Kidney glomerular epithelial cell (primary cell): Measurements from ENCODE around the gene CNTN5.

ENCODE experiments used
- DNase-seq: peaks from one replicate; lab custom pipeline; 2025; lab: John Stamatoyannopoulos, UW

Gene CNTN5

DNA sequence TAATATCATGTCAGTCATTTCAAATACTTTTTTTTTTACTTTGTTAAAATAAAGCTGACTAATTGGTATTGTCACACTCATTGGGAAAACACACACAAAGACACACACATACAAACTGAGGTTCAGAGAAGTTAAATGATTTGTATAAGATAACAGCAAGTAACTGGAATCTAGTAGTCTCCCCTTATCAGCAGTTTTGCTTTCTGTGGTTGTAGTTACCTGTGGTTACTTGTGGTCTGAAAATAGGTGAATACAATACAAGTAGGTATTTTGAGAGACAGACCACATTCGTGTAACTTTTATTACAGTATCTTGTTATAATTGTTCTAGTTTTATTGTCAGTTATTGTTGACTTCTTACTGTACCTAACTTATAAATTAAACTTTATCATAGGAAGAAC, 610.9 kb downstream of the CNTN5 start:
- DNase-seq = no peak

DNA sequence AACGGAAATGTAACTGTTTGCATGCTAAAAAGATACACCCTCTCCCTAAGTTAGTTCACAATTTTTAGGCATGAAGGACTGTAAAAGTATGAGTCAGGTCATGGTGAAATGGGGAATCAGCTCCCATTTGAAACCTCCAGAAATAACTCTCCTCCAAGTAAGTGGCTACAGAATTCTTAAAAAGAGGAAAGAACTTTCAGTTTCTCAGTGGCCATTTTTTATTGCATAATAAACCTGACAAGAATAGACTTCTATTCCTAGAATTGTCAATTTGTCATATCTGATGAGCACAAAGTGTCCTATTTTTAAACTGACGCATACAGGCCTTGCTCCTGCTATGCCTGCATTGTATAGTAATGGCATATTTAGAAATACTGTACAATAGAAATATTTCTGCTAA, 612.2 kb downstream of the CNTN5 start:
- no peak for DNase-seq

DNA sequence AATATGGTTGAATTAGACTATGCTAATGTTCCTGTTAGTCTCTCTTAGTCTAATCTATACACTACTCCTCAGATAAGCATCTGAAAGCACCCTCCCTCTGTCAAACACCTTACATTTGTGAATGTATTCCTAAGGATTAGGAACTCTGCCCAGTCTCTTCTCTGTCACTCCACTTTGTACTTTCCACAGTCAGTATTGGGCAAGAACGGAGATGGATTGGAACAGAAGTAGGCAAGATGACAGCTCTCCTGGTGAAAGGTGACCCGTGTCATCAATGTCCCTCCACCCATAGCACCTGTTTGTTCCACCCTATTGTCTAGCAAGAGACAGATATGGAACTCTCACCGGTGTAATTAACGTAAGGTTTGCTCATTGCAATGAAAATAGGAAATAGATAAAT, 613.8 kb downstream of the CNTN5 start:
- no peak for DNase-seq

DNA sequence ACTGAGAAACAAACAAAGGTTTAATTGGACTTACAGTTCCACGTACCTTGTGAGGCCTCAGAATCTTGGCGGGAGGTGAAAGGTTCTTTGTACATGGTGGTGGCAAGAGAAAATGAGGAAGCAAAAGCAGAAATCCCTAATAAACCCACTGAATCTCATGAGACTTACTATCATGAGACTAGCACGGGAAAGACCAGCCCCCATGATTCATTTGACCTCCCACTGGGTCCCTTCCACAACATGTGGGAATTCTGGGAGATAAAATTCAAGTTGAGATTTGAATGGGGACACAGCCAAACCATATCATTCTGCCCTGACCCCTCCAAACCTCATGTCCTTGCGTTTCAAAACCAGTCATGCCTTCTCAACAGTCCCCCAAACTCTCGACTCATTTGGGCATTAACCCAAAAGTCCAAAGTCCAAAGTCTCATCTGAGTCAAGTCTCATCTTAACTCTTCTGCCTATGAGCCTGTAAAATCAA, 617.4 kb downstream of the CNTN5 start:
- DNase-seq = no peak

DNA sequence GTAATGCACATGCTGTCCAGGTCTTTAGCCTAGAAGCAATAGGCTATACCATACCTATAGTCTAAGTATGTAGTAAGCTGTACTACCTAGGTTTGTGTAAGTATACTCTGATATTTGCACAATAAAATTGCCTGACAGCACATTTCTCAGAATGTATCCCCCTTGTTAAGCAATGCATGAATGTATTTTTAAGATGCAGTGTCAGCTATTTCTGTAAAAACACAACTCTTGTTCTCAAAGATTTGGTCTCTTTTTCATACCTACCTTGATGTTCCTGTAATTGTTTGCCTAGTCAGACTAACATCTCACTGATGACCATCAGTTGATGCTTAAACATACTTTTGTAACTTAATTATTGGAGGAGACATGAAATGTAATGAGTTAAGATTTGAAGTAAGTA, 619.9 kb downstream of the CNTN5 start:
- no peak for DNase-seq

DNA sequence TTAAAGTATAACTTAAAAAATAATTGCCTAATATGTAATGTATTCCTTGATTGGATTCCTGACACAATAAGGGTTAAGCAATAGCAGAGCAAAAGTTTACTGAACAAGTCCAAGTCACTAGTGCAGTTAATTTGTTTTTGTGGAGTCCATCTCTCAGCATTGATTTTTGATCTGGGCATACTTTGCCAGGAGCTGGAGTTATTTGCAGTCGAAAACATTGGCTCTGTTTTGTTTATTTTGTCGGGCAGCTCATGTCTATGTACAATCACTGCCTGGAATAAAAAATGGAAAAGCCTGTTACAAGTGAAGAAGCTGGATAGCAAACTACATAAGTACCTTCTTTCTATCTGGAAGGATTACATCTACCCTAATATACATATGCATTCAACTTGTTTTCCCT, 625.2 kb downstream of the CNTN5 start:
- DNase-seq = no peak

DNA sequence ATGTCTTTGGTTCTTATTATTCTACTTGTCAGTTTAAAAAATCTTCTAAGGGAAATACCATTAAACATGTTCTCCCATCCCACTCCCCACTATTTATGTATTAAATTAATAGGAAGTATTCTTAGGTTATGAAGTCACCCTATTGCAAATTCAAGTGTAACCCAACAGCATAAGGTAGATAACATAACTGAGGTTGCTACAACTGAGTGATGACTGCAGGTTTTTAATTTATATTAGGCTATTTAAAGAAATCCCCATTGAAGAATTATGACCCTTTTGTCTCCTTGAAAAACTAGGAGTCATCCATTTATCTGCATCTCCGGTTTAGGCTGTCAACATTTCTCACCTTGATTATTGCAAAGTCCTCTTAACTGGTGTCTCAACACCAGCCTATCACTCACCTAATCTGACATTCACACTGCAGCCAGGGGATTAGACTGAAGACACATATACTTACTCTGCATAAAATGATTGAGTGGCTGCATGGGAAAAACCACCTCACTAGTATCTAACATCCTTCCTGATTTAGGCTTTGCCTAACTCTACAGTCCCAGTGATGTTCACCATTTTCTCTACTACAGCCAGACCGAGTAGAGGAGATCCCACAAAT, 649.4 kb downstream of the CNTN5 start:
- no peak for DNase-seq

DNA sequence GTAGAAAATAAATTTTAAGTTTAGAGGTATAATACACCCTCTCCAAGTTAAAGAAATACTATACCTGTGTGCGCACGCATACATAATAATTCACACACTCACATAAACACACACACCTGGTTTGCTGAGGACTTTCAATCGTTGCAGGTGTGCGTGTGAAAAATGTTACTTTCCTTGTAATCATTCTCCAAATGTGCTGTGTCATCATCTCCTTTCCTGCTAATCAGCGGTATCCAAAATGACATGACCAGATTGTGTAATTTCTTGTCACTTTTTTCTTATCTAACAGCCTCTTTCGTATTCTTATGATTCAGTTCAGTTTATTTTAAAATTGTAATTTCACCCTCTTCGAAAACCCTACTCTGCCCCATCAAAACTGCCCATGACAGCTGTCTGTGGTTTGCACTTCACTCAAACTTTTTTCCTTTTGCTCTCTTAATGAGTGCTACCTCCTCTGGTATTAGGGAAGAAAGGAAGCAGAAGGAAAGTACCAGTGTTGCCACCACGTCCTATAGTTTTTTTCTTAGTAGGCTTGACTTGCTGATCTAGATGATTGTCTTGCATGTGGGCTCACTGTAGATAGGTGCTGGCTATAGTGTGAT, 651.2 kb downstream of the CNTN5 start:
- no peak for DNase-seq

DNA sequence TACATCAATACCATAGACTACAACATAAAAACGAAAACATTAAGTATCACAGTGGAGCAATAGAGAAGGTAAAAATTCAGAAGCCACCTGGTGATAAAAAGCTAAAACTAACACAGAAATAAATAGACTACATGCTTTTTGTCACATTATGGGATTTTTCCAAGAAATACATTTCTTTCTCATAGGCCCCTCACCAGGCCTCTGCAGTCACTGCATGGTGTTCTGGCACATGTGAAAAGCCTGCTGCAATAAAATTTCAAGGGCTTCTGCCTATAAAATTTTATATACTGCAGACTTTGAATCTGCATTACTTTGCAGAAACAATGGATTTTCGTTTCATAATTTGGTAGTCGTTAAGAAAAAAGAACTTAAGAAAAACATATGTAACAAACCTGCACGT, 655.5 kb downstream of the CNTN5 start:
- no peak for DNase-seq

DNA sequence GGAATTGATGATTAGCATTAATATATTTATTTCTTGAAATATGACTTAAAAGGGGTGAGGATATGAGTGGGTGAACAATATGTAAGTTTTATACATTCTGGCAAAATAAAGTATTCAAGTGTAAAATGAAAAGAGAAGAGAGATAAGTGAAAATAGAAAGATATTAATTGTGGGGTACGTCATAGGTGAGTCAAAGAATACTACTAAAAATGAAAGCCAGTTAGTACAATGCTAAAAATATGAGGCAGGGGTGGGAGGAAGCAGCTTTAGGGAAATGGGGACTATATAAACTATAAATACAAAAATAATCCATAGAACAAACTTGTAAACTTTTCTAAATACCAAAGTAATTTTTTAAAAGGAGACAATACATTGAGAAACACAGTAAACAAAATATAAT, 661.4 kb downstream of the CNTN5 start:
- DNase-seq = no peak

DNA sequence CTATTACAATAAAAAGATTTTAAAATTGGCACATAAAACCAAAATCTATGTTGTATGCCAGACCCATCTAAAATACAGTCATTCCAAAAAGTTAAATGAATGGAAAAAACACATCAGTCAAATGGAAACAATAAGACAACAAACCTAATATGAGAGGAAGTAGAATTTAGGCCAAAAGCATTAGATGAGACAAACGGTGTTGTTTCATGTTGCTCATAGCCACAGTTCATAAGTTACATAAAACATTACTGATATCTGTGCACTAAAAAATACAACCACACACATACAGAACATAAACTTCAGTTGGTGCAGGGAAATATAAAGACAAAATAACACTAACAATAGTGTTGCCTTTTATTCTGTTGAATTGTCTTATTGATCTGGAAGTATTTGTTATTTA, 661.9 kb downstream of the CNTN5 start:
- DNase-seq = no peak

DNA sequence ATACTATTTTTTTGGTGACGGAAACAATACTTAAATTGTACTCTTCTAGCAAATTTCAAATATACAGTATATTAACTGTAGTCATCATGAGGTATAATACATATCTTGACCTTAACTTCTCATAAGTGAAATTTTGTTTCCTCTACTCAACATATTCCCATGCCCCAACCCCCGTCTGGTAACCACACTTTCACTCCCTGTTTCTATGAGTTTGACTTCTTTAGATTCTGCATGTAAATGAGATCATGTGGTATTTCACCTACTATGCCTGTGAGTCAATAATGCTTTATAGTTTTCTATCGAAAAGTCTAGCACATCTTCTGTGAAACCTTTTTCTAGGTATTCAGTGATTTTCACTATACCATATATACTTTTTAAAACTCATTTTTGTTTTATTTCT, 663.2 kb downstream of the CNTN5 start:
- no peak for DNase-seq

DNA sequence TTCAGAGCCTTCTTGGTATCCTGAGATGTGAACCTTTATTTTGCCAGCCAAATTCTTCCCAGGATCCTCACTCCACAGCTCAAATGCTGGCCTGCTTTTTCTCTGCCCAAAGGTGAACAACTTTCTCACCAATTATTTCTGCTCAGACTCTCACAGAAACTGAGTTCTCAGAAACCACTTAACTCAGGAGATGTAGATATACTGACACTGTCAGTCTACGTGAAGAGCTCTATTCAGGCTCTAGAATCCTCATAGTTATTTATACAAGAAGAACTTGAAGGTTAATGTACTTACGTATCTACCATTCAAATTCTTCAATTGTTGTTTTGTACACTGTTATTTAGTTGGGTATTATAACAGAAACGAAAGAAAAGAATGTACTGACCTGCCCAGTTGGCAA, 666.1 kb downstream of the CNTN5 start:
- DNase-seq = no peak

DNA sequence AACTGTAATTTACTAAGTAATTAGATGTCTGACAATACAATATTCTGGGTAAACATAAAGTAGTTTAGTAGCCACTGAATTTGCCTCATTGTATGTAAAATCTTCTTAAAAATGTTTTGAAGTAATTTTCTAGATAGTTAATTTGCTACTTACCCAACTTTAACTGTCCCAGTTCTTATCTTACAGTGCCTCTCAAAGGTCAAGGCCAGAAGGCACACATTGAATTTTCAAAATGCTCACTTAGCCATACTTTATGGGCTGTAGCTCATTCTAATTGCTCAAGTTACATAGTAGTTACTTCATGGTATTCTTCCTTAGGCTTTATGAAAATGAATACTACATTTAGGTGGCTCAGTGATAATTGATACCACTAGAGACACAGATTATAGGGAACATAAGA, 666.6 kb downstream of the CNTN5 start:
- no peak for DNase-seq

DNA sequence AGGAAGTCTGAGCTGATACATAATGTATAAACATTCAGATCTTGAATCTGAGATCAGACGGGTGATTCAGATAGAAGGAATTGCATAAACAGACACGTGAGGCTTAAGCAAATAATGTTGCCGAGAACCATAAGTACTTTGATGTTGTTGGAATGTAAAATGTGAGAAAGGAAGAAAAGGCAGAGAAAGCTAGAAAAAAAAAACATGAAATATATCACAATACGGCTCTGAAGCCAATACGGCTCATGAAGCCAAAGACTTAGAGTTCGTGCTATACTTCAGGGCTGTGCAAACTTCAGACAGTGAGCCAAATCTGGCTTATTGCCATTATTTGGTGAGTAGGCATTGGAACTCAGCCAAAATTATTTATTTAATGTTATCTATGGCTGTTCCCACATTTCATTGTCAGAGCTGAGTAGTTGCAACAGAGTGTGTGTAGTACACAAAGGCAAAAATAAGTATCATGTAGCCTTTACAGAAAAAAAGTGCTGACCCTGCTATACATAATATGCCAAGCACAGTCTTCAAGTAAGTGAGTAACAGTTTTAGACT, 673.3 kb downstream of the CNTN5 start:
- DNase-seq = peak; percentile 71

DNA sequence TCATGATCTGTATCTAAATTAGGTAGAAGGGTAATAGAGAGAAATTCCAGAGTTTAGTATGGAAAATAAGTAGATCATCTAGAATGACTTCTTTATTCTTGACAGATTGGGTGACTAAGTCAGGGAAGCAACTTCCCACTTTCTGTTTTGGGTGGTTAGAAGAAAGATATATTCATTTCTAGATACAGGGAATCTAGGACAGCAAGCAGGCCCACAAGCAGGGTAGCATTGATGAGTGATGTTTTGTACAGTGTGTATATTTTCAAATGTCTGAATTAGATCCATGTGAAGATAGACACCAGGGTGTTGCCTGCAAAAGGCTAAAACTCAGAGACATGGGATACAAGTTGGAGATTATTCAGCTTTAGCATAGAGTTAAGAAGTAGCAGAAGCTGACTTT, 674.4 kb downstream of the CNTN5 start:
- no peak for DNase-seq

DNA sequence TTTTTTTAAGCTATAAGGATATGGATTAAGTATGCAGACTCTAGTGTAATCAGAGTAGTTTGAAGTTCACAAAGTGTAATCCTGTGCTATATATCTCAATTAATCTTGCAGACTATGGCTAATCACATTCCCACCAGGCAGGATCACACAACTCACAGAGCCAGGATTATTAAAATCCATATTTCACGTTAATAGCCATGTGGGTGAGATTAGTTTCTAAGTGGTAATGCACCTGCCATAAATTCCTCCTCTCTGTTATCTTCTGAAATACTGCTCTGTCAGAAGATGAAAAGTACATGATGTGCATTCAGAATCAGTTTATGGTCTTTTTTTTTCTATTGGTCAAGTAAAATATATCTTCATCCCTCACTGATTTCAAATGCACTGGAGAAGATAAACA, 686.1 kb downstream of the CNTN5 start:
- DNase-seq = no peak

DNA sequence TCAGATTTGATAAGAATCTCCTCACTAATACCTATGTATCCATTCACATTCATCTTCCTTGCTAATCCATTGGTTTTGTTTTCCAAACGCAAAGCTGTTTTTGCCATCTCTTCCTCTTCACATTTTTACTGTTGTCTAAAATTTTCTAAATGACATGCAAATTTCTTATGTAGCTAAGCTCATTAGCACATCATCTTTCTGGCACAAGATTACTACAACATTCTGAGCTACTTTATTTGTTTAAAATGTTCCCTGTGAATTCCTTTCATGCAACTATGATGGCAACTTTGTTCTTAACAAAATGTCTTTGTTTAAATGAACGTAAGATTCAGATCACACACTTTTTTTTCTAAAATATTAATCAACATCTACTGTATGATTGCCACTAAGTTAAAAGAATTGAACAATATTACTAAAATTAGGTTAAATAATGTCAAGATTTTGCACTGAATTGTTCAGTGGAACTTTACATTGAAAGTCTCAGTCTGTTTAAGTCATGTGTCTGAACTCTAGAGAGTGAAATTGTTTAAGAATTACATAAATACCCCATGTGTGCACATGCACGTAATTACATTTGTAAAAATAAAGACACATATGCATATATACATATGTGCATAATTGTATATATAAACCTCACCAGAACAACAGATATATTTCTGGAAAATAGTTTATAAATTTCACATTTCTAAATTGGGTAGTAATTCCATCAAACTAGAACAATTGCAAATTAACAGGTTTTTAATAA, 688.4 kb downstream of the CNTN5 start:
- DNase-seq = no peak

DNA sequence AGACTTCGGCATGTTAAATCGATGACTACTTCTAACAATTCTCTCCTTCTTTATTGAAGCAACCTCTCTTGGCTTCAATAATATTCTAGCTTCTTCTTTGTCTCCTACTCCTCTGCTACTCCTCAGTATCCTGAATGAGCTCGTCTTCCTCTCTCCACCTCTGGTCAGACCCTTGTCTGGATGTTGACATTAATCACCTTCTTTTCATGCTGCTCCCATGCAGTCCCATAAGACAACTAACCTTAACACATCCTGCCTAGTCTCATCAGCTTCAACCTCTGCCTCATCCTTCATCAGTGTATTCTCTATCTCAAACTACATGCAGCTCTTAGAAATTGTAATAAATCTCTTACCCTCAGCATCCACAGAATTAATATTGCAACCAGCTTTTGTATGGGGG, 695.6 kb downstream of the CNTN5 start:
- DNase-seq = no peak

DNA sequence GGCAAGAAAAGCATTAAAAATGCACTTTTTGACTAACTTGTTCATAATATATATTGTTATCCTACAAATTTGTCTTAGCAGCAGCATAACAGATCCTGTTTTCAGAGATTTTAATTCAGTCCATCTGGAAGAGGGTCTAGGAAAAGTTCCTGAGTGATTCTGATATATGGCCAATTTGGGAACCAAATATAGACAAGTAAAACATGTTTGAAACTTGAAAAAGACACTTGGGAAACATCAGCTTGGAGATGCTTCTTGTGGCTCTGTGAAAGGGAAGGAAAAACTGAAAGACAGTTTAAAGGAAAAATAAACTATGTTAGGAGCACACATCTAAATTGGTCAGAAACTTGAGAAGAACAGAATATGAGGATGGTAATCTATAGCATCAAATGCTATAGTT, 697.5 kb downstream of the CNTN5 start:
- no peak for DNase-seq

DNA sequence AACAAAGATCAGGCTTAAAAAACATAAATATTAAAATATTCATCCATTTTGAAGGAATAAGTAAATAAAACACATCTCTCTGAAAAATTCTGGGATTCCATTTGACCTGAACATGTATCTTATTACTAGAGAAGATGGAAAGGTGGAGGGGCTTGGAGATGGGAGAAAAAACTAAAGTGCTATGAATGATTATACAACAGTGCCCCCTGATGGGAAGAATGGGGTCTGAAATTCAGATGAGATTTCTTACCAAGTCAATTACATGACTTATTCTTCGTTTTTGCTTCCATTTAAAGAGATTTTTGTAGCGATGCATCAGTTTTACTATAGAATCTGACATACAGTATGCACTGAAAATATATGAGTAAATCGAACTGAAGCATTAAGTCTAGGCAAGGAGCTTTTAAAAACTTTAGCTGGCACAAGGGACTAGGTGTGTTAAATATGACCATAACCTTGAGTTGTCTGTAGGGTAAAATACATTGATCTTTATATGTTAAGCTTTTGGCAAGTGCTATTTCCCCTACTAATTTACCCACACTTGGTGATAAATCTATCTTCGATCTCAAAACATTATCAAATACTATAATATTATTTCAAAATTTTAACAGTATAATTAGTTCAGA, 718.8 kb downstream of the CNTN5 start:
- DNase-seq = peak; percentile 53

DNA sequence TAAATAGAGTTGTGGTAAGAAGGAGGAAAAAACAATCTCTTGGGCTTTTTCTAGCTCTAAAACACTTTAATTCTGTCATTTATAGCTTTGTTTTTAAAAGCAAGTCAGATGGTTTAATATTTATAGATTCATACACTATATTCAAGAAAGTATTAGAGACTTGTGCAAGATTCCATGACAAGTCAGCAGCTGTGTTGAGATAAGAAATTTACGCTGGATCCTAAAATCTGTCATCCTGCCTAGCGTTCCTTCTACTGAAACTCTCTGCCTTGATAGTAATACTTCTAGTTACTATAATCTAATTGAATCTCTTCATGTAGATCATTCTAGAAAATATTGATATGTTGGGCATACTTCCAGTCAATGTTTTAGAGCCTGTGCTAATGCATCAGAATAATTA, 721.8 kb downstream of the CNTN5 start:
- no peak for DNase-seq

DNA sequence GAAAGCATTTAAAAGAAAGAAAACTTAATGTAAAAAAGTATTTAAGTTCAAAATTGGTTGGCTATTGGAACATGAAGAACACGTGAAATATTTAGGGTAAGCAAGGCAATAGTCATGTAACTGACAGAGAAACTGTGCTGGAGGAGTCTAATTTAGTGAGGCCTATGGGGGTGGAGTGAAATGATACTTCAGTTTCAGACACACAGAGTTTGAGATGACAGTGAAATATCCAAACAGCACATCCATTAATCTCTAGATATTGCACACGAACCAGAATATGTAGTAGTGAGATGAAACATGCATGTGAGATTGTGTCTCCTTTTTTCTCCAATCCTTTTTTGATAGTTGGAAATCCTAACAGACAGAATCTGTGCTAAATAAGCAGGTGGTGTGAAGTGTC, 739.0 kb downstream of the CNTN5 start:
- DNase-seq = no peak
